A673 (cell line): Measurements from ENCODE around the gene TERT. TPM values are rescaled to one million over a fixed set of nuclear protein-coding genes. Genes with fewer than 3 reads are reported as not detected.

ENCODE experiments used
- BruUV-seq: library from RNA; stranded (reverse); fragments of 400-500 nt; replicated peaks from 2 replicates; lab custom pipeline; 2021; lab: Mats Ljungman, UMichigan
- CTCF ChIA-PET: fragments of 300-600 bp; sonication (Branson Sonifier 250); formaldehyde crosslinking; loops from one replicate; lab custom pipeline; 2022; ENCODE audit warnings: antibody characterized with exemption; lab: Charles Lee
- POLR2A ChIA-PET: fragments of 300-600 bp; sonication (Branson Sonifier 250); formaldehyde crosslinking; loops from one replicate; lab custom pipeline; 2022; ENCODE audit warnings: antibody characterized with exemption; ENCODE audit not compliant: low non-redundant PET; lab: Charles Lee
- DNase-seq: peaks from one replicate; pipeline ENCODE4 v3.0.0-alpha.2; 2015; ENCODE audit warnings: low spot score
- H3K27ac ChIP-seq: fragments of 200-600 bp; sonication (generic); 2 replicates; pipeline ENCODE4 v1.5.1; 2016; ENCODE audit warnings: mixed run types, low read depth, mild to moderate bottlenecking, mixed read lengths, antibody characterized with exemption, low read length; ENCODE audit not compliant: poor library complexity, severe bottlenecking
- H3K27me3 ChIP-seq: fragments of 200-600 bp; sonication (generic); replicated peaks from 2 replicates; pipeline ENCODE4 v1.6.1; 2017; ENCODE audit warnings: mixed run types, low read depth, mild to moderate bottlenecking, mixed read lengths, antibody characterized with exemption, low read length; ENCODE audit not compliant: insufficient read depth, poor library complexity
- H3K36me3 ChIP-seq: fragments of 200-600 bp; sonication (generic); 2 replicates; pipeline ENCODE4 v1.6.1; 2016; ENCODE audit warnings: mixed run types, mild to moderate bottlenecking, mixed read lengths, antibody characterized with exemption, low read length; ENCODE audit not compliant: insufficient read depth, poor library complexity, severe bottlenecking
- H3K4me1 ChIP-seq: fragments of 200-600 bp; sonication (generic); 2 replicates; pipeline ENCODE4 v1.6.1; 2017; ENCODE audit warnings: mixed run types, mild to moderate bottlenecking, mixed read lengths, antibody characterized with exemption, low read length; ENCODE audit not compliant: insufficient read depth, poor library complexity, severe bottlenecking
- H3K4me3 ChIP-seq: fragments of 200-600 bp; sonication (generic); 2 replicates; pipeline ENCODE4 v1.5.1; 2016; ENCODE audit warnings: low read depth, mixed run types, mild to moderate bottlenecking, mixed read lengths, low read length; ENCODE audit not compliant: poor library complexity, severe bottlenecking
- H3K9me3 ChIP-seq: fragments of 200-600 bp; sonication (generic); 2 replicates; pipeline ENCODE4 v1.6.1; 2016; ENCODE audit warnings: mixed run types, low read depth, mild to moderate bottlenecking, mixed read lengths, antibody characterized with exemption, low read length; ENCODE audit not compliant: poor library complexity, severe bottlenecking
- EZH2 ChIP-seq: fragments of 200-600 bp; sonication (generic); IDR thresholded peaks from 2 replicates; pipeline ENCODE4 v1.6.1; 2017; ENCODE audit warnings: borderline replicate concordance, low read depth, mild to moderate bottlenecking, mixed read lengths, antibody characterized with exemption, low read length; ENCODE audit not compliant: poor library complexity, severe bottlenecking
- intact Hi-C: fragments of 100-400 bp; cut with micrococcal nuclease; formaldehyde crosslinking; loops from one replicate; pipeline ENCODE4 v1.10.0; 2022; ENCODE audit not compliant: unreplicated experiment
- total RNA-seq: library from RNA; stranded (reverse); gene quantifications from 2 replicates; pipeline ENCODE4 v1.2.3, GENCODE V29; 2021
- TF ChIP-seq, protein P1 (sequence below): fragments of 300-800, 200-600 bp; sonication (generic); conservative IDR thresholded peaks from 2 replicates; pipeline ENCODE4 v1.5.1; 2017; ENCODE audit warnings: low read depth, mild to moderate bottlenecking, antibody characterized with exemption, low read length, moderate library complexity, mixed read lengths

Gene TERT
- total RNA-seq, 1 experiment from 2014 or later, result 14.2 TPM

DNA sequence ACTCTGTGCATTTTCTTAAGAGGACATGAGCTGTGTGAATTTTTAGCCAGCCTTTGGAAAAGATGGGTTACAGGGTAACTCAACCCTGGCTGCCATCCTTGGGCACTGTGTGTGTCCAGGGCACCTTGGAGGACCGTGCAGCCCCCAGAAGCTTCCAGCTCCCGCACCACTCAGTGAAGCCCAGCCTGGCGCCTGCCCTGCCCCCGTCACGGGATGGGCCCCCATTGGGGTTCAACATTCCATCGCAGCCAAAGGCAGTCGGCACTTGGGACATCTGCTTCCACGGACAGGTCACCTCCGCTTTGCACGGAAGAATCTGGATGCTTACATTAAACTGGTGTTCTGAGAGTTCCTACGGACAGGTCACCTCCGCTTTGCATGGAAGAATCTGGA is 71.6 kb downstream of the TERT start:
- Histone ChIP-seq H3K9me3 (no peaks in the 10 kb centered on the region), H3K4me3 (no peak overlapping the region), H3K36me3 (no peaks in the 10 kb centered on the region), H3K27ac (no peak overlapping the region), H3K27me3 (peaks cover 16% of the 10 kb centered on the region), H3K4me1 (no peaks in the 10 kb centered on the region)
- DNase-seq, result no peak
- BruUV-seq, result no TSS peak
- intact Hi-C loops, result no loop called here
- no peak for TF ChIP-seq EZH2
- TF ChIP-seq, protein P1, sequence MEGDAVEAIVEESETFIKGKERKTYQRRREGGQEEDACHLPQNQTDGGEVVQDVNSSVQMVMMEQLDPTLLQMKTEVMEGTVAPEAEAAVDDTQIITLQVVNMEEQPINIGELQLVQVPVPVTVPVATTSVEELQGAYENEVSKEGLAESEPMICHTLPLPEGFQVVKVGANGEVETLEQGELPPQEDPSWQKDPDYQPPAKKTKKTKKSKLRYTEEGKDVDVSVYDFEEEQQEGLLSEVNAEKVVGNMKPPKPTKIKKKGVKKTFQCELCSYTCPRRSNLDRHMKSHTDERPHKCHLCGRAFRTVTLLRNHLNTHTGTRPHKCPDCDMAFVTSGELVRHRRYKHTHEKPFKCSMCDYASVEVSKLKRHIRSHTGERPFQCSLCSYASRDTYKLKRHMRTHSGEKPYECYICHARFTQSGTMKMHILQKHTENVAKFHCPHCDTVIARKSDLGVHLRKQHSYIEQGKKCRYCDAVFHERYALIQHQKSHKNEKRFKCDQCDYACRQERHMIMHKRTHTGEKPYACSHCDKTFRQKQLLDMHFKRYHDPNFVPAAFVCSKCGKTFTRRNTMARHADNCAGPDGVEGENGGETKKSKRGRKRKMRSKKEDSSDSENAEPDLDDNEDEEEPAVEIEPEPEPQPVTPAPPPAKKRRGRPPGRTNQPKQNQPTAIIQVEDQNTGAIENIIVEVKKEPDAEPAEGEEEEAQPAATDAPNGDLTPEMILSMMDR, result no peak
- ChIA-PET POLR2A (no interaction called here), CTCF (no interaction called here)

DNA sequence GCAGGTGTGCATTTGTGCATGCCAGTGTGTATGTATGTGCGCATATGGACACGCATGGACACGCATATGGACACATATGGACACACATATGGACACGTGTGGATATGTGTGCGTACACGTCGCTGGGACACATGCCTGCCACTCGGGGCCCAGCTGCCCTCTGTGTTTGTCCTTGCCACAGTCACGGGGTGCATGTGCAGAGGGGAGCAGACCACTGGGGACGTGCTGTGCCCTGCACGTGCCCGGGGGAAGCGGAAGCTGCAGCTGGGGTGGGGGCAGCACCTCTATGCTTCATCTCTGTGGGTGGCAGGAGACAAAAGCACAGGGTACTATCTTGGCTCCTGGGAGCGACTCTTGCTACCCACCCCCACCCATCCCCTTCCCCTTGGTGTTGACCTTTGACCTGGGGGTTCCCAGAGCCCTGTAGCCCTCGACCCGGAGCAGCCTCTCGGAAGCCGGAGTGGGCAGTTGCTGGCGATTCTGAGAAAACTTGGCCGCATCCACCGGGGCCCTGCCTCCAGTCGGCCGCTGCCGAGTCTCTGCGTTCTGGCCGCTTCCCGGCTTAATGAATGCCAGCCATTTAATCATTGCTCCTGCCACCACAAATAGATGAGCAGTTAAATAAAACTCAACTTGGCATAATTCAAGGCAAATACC is 72.1 kb downstream of the TERT start:
- no peak overlapping the region for H3K27ac ChIP-seq
- ChIA-PET POLR2A (no interaction called here), CTCF (no interaction called here)
- H3K27me3 ChIP-seq, result peaks cover 11% of the 10 kb centered on the region
- H3K4me1 ChIP-seq, result no peaks in the 10 kb centered on the region
- intact Hi-C loops, result no loop called here
- no TSS peak for BruUV-seq
- no peak overlapping the region for H3K4me3 ChIP-seq
- H3K36me3 ChIP-seq, result no peaks in the 10 kb centered on the region
- no peaks in the 10 kb centered on the region for H3K9me3 ChIP-seq
- no peak for DNase-seq
- no peak for TF ChIP-seq EZH2
- TF ChIP-seq, protein P1, result no peak

DNA sequence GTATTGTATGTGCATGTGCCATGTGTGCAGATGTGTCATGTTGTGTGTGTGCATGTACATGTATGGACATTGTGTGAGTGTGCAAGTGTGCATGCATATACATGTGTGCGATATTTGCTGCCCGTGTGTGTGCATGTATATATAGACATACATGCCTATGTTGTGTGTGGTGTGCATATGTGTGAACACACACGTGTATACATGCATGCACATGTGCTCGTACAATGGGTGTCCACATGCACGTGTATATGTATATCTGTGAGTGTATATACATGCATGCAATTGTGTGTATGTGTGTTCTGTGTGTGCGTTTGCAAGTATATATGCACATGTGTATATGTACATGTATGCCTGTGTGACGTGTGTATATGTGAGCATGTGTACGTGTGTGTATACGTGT is 72.7 kb downstream of the TERT start:
- no peaks in the 10 kb centered on the region for H3K4me1 ChIP-seq
- H3K27me3 ChIP-seq, result peaks cover 5% of the 10 kb centered on the region
- ChIA-PET POLR2A (no interaction called here), CTCF (no interaction called here)
- no TSS peak for BruUV-seq
- no peaks in the 10 kb centered on the region for H3K9me3 ChIP-seq
- H3K4me3 ChIP-seq, result no peak overlapping the region
- intact Hi-C loops, result no loop called here
- no peaks in the 10 kb centered on the region for H3K36me3 ChIP-seq
- TF ChIP-seq EZH2, result no peak
- TF ChIP-seq, protein P1, result no peak
- no peak overlapping the region for H3K27ac ChIP-seq
- no peak for DNase-seq
